GM21576 (cell line): ENCODE measurements around the gene OBSCN.

Experiments
- ATAC-seq: cut with Tn5 transposase; IDR thresholded peaks from one replicate; pipeline ENCODE4 v1.9.1; 2021; ENCODE audit warnings: mild to moderate bottlenecking, moderate library complexity; ENCODE audit not compliant: unreplicated experiment

OBSCN gene

DNA sequence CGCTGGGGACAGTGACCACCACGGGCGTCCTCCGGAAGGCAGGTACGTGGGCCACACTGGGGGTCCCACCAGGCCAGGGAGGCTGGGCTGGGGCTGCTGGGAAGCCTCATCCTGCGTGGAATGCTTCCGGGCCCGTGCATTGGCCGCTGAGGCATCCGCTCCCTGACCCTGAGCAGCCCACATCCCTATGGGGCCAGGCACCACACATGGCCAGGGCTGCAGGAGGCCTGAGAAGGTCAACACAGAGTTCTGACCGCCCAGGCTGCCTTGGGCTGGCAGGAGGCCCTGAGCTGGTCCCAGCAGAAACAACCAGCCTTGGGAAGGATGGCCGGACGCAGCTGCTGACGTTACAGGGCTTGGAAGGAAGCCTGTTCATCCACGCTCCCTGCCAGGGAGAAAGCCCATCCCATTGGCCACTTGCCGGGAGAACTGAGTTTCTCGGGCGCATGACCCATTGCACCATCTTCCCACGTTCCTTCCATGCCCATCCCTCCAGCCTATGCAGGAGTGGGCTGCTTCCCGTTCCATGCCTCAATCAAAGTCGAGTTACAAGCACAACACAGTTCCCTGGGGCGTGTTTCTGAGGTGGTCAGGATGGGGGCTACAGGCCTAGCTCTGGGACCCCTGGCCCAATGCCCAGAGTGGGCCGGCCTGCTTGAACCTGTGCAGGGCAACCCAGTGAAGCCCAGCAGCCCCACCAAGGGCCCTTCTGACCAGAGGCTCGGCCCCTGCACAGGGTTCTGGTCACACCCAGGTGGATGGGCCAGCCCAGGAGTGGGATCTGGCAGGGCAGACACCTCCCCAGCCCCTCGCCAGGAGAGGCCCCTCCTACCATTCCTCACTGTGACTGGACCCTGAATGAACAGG lies 167.1 kb downstream of the OBSCN start:
- ATAC-seq, result no peak

DNA sequence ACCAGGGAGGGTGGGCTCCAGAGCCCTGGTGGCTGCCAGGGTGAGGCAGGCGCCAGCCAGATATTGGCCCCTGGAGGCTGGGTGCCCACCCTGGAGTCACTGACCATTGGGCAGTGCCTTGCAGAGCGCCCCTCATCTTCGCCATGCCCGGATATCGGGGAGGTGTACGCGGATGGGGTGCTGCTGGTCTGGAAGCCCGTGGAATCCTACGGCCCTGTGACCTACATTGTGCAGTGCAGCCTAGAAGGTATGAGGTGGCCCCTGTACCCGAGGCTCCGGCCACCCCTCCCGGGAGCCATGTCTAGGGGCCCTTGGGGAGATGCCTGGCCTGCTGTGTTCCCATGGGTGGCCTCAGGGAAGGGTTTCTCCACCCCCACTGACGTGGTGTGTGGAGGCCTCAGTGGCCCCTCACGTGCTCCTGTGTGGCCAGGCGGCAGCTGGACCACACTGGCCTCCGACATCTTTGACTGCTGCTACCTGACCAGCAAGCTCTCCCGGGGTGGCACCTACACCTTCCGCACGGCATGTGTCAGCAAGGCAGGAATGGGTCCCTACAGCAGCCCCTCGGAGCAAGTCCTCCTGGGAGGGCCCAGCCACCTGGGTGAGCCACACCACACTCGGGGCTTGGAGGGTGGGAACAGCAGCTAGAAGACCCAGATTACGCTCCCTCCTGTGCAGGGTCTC lies 167.9 kb downstream of the OBSCN start:
- ATAC-seq, result no peak

DNA sequence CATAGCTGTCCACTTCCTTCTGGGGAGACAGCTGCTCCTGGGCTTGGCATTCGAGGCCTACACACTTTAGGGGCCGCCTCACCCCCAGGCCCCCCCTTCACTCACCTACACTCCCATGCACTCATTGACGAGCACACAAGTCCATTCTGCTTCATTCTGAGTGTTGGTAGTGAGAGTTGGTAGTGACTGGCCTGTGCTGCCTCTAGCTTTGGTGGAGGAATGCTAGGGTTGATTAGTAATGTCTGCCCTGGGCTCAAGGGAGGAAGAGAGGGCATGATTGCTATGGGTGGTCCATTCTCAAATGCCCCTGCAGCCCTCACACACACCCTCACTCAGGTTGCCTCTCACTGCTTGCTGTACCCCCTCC lies 168.4 kb downstream of the OBSCN start:
- ATAC-seq, result no peak

DNA sequence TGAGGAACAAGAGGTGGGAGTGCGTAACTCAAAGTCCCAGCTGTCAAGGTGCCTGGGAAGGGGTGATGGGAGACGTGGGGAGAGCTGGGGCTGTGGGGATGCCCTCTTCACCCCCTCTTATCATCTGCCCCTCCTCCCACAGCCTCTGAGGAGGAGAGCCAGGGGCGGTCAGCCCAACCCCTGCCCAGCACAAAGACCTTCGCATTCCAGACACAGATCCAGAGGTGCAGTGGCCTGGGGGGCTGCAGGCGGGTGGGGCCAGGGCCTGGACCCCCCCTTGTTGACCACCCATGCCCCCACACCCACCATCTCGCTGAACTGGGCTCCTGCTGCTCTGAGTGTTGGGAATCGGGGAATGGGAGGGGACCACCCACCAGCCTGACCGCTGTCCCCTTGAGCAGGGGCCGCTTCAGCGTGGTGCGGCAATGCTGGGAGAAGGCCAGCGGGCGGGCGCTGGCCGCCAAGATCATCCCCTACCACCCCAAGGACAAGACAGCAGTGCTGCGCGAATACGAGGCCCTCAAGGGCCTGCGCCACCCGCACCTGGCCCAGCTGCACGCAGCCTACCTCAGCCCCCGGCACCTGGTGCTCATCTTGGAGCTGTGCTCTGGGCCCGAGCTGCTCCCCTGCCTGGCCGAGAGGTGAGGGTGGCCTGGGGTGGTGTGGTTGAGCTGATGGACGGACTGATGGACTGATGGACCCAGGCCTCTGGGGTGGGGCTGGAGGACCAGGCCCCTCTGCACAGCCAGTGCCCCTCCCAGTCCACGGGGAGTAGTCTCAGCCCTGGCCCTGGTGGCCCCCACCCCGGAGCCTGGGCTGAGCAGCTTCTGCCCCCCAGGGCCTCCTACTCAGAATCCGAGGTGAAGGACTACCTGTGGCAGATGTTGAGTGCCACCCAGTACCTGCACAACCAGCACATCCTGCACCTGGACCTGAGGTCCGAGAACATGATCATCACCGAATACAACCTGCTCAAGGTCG lies 169.1 kb downstream of the OBSCN start:
- no peak for ATAC-seq

DNA sequence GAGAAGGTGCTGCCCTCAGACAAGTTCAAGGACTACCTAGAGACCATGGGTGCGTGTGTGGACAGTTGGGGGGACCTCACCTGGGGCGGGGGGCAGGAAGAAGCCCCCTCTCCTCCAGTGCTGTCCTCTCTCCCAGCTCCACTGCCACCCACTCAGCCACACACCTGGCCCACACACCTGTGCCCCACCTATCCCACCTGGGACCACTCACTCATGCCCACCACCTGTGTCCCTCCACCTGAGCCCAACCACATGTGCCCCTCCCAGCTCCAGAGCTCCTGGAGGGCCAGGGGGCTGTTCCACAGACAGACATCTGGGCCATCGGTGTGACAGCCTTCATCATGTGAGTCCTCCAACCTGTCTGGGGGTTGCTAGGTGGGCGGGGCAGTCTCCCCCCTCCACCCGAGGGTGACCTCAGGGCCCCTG lies 169.8 kb downstream of the OBSCN start:
- ATAC-seq, result no peak

DNA sequence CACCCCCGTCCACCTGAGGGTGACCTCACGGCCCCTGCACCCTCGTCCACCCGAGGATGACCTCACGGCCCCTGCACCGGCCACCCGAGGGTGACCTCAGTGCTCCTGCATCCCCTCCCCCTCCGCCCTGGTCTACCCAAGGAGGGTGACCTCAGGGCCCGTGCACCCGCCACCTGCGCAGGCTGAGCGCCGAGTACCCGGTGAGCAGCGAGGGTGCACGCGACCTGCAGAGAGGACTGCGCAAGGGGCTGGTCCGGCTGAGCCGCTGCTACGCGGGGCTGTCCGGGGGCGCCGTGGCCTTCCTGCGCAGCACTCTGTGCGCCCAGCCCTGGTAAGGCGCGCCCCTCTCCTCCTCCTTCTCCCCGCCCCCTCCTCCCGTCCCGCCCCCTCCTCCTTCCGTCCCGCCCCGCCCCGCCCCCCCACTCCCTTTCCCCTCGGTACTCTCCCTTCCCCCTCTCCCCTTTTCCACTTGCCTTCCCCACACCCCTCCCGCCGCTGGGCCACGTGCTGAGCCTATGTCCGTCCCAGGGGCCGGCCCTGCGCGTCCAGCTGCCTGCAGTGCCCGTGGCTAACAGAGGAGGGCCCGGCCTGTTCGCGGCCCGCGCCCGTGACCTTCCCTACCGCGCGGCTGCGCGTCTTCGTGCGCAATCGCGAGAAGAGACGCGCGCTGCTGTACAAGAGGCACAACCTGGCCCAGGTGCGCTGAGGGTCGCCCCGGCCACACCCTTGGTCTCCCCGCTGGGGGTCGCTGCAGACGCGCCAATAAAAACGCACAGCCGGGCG lies 170.4 kb downstream of the OBSCN start:
- ATAC-seq, result no peak

DNA sequence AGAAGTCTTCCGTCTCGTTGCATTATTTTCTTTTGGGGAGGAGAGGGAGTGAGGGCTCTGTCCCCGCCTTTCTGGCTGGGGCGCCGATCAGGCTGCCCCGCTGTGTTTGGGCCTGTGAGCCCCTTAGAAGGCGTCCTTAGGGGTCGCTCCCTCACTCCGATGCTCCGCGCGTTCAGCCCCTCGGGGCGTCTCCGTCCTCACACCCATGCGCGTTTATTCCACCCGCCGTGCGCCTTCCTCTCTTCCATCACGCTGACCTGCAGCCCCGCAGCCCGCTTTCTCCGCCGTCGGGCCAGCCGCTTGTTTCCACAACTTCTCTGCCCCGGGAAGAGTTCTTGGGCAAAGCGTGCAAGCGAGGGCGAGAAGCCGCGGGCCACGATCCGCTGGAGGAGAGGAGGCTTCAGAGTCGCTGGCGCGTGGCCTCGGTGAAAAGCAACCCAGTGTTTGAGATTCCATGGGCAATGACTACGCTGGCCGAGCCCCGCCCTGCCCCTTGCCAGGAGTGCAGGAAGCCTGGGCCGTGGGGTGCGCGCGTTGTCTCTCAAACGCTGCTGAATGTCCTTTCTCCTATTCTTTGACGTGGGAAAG lies 171.1 kb downstream of the OBSCN start:
- no peak for ATAC-seq

DNA sequence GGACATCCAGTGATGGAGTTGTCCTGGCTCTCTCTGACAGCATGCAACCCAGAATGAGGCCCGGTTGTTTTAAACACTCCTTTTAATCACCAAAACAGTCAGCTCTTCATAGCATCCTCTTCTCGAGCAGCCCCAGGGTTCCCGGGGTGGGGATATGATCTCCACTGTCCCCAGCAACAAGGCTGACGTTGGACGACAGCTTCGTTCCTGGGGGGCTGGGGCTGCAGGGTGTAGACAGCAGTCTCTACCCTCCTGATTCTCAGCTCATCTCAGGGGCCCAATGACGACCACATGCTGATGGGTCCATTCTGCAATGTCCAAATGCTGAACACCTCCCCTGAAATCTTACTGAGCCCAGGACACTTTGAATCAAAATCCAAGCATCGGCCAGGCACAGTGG lies 171.8 kb downstream of the OBSCN start:
- ATAC-seq, result no peak

DNA sequence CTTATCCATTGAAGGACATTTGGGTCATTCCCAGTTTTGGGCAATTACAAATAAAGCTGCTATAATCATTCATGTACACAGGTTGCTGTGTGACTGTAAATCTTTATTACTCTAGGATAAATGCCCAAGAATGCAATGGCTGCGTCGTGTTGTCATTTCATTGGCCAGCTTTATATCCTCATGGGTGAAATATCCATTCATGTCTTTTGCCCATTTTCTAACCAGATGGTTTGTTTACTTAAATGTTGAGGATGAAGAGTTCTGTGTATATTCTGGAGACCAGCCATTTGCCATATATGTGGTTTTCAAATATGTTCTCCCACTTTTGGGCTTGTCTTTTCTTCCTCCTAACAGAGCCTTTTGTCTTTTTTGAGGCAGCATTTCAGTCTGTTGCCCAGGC lies 173.5 kb downstream of the OBSCN start:
- no peak for ATAC-seq

DNA sequence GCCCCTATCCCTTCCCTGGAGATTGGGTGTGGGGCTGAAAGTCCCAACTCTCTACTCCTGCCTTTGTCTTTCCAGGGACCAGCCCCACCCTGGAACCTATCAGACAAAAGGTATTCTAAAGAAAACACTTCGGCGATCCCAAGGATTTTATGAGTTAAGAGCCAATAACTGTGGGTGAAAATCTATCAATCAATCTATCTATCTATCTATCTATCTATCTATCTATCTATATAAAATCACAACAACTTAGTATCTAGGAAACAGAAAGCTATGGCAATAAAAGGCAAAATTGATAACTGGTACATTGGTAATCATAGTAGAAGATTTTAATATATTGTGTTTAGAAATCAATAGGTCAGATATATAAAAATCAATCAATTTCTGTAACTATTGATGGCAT lies 175.9 kb downstream of the OBSCN start:
- ATAC-seq, result no peak

DNA sequence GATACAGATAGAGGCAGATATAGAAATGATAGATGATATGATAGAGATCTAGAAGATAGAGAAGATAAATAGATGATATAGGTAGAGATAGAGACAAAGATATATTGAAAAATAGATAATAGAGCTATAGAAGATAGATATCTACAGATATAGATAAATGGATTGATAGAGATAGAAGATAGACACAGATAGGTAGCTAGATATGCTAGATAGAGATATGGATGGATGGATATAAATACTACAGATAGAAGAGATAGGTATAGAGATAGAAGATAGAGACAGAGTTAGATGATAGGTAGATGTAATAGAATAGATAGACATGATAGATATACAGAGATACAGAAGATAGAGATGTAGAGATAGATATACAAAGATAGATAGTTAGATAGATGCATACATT lies 177.4 kb downstream of the OBSCN start:
- ATAC-seq, result no peak

DNA sequence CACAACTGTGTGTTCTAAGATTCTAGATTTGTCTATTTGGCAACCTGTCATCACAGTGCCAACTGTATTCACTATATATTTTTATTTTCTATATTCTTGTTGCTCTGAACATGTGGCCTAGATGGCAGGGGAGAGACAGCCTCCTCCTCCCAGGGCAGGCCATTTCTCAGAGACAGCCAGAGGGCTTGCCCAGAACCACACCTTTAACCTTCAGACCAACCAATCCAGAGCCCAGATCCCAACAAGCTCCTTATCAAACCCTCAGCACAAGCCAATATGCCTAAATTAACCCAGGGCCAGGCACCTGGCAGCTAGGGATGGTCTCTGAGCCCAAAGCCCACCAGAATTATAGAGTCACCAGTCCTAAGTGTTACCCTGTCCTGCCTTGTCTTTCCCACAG lies 179.5 kb downstream of the OBSCN start:
- no peak for ATAC-seq

DNA sequence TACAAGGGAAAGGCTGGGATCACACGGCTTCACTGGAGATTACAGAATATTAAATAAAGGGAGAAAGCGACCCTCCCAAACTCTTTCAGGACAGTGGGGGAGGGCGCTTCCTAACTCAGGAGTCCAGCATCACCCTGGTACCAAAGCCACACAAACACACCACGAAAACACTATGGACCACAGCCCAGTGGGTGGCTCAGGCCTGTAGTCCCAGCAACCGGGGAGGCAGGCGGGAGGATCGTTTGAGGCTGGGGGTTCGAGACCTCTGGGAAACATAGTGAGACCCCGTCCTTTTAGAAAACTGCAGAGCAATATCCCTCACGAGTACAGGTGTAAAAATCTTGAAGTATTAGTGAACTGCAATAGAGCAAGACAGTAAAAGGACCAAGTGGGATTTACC lies 182.8 kb downstream of the OBSCN start:
- ATAC-seq, result no peak

DNA sequence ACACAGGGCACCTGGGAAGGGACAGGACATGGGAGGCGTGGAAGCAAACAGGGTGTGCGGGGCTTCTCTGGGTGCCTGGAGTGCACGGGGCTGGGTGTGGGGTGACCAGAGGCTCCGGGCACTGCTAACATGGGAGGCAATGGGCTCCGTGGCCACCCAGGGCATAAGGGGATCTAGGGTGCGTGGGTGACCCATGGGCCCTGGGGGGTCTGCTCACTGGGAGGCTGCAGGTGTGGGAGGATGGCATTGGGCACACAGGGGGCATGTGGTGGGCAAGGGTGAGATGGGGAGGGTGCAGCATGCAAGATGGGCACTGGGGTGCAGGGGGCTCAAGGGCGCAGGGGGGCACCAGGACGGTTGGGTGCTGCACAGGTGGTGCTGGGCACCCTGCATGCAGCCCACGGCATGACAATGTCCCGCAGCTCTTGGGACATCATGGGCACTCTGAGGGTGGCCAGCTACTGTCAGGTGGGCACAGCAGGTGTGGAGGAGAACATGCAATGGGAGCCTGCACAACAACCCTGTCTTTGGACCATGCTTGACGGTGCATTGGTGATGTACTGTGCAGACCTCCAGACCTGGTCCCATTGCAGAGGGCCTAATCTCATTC lies 183.7 kb downstream of the OBSCN start:
- ATAC-seq, result no peak

DNA sequence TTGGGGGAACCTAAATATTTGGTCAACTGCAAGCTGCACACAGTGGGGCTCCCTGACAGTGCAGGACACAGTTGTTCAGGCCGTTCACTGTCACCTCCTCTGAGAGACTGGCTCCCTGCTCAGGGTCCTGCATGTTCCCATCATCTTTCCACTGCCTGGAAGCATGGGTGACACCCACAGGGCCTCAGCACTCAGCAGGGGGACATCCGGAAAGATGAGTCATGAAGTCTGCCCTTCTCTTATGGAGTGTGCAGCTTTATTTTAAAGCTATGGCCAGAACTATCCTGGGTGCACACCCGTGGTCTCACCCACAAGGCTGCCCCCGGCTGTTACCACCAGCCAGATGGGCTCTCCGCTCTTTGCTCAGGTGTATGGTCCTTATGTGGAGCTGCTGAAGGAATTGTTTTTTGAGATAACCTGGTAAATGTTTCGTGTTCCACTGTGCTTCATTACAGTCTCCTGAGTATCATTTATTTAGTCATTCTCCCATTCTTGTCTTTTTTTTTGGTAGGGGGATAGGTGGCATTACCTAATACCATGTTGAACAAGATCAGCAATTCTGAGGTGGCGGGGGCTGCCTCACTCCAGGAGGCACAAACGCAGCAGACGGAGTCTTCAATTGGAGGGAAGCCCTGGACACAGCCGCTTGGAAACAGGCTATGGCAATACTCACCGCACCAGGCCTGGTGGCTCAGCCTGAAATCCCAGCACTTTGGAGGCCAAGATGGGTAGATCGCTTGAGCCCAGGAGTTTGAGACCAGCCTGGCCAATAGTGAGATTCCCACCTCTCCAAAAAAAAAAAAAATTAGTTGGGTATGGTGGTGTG lies 184.5 kb downstream of the OBSCN start:
- no peak for ATAC-seq

DNA sequence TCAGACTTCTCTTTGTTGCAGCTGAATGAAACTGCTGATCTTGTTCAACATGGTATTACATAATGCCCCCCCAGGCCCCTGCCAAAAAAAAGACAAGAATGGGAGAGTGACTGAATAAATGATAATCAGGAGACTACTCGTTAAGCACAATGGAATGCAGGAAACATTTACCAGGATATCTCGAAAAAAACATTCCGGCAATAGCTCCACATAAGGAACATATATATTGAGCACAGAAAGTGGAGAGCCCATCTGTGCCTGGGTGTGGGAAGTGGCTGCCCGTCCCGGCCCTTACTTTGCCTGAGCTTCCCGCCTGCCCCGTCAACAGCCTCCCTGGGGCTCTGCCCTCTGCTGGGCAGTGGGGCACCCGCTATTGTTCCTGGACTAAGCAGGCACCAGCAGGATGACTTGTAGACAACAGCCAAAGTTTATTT lies 185.4 kb downstream of the OBSCN start:
- no peak for ATAC-seq

DNA sequence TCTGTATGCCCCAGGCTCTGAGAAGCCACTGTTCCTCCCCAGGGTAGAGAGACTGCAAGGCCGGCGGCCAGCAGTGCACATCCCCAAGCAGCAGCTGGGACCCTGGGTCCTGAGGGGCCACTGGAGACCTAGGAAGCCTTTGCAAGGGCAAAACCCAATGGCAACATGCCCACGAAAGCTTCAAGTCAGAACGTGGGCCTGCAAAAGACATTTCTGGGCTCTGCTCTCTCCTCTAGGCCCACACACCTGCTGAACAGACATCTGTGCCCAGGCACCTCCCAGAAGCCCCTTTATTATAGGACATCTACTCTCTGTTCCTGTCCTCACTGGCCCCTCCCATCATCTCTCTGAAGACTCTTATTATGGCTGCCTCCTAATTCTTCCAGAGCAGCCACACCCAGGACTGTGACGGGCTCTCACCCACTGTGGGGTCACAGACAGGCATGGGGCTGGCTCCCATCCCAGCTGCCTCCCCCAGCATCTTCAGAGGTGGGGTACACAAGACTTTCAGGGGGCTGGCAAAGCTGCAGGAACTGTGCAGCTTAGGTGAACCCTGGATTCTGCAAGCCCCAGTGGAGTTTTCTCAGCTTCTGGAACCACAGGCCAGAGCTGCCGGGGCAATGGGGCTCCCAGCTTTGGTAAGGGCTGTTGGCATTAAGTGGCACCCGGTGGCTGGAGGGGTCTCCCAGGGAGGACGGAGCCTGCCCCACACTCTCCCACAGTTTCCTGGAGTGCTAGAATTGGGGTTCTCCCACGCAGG lies 186.1 kb downstream of the OBSCN start:
- no peak for ATAC-seq
